22Rv1 (cell line): ENCODE measurements around the gene KLHDC4.
"Not testable (repeated sequence)": the region's sequence is repeated elsewhere in the genome, so short reads cannot be mapped to it uniquely, and the experiment has no call there.

Experiments
- H3K27ac ChIP-seq: fragments of 450-650 bp; 2 replicates; pipeline ENCODE4 v1.5.1; 2017
- ZFX ChIP-seq: fragments of 450-650 bp; IDR thresholded peaks from 2 replicates; pipeline ENCODE4 v1.6.1; 2017; ENCODE audit warnings: antibody characterized with exemption, borderline replicate concordance
- TF ChIP-seq, protein P1 (sequence below): fragments of 450-650 bp; IDR thresholded peaks from 2 replicates; pipeline ENCODE4 v1.5.1; 2017; ENCODE audit warnings: mild to moderate bottlenecking

Gene KLHDC4

DNA sequence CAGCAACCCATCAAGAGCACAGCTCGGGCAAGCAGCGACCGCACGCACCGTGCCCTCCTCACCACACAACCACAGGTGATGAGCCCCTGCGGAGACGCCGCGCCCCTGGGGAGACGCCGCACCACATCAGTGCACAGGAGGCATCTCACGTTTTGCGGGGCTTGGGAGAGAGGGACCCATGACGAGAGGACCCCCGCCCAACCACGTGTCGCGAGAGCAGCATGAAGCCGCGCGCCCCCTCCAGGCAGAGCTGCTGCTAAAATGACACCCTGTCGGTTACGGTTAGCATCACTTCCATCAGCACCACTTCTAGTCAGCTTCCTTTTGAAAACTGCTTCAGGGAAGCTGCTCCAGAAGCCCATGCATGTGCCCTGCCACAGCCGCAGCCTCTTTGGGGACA is 45.3 kb downstream of the KLHDC4 start:
- TF ChIP-seq, protein P1, sequence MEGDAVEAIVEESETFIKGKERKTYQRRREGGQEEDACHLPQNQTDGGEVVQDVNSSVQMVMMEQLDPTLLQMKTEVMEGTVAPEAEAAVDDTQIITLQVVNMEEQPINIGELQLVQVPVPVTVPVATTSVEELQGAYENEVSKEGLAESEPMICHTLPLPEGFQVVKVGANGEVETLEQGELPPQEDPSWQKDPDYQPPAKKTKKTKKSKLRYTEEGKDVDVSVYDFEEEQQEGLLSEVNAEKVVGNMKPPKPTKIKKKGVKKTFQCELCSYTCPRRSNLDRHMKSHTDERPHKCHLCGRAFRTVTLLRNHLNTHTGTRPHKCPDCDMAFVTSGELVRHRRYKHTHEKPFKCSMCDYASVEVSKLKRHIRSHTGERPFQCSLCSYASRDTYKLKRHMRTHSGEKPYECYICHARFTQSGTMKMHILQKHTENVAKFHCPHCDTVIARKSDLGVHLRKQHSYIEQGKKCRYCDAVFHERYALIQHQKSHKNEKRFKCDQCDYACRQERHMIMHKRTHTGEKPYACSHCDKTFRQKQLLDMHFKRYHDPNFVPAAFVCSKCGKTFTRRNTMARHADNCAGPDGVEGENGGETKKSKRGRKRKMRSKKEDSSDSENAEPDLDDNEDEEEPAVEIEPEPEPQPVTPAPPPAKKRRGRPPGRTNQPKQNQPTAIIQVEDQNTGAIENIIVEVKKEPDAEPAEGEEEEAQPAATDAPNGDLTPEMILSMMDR: no peak
- no peak for TF ChIP-seq ZFX
- no peak overlapping the region for H3K27ac ChIP-seq

DNA sequence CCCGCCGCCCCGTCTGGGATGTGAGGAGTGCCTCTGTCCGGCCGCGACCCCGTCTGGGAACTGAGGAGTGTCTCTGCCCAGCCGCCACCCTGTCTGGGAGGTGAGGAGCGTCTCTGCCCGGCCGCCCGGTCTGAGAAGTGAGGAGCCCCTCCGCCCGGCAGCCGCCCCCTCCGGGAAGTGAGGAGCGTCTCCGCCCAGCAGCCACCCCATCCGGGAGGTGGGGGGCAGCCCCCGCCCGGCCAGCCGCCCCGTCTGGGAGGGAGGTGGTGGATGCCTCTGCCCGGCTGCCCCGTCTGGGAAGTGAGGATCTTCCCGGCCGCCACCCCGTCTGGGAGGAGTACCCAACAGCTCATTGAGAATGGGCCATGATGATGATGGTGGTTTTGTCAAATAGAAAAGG is 47.0 kb downstream of the KLHDC4 start:
- not testable (repeated sequence) for H3K27ac ChIP-seq

DNA sequence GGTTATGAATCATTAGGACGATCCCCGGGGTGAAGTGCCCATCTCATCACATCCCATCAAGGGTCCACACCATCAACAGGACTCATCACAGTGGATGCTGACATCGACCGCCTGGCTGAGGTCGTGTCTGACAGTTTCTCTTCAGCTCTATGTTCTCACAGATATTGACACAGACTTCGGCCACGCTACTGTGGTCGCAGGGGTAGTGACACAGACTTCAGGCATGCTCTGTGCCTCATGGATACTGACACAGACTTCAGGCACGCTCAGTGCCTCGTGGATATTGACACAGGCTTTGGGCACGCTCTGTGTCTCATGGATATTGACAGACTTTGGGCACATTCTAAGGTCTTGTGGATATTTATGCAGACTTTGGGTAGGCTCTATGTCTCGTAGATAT is 50.1 kb downstream of the KLHDC4 start:
- TF ChIP-seq, protein P1: no peak
- no peak for TF ChIP-seq ZFX
- H3K27ac ChIP-seq: no peak overlapping the region

DNA sequence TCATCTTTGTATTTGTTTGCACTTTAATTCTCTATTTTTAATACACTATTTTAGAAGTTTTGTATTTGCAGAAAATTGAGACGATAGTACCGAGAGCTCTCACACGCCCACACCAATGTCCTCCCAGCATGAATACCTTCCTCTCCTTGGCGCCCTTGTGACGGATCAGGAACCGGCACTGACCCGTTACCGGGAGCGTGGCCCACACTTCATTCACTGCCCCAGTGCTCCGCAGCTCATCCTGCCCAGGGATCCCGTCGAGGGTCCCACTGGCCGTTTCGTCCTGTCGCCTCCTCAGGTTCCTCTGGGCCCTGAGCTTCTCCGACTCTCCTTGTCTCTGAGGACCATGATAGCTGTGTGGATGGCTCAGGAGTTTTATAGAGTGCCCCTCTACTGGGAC is 50.6 kb downstream of the KLHDC4 start:
- no peak overlapping the region for H3K27ac ChIP-seq
- TF ChIP-seq ZFX: no peak
- TF ChIP-seq, protein P1: no peak

DNA sequence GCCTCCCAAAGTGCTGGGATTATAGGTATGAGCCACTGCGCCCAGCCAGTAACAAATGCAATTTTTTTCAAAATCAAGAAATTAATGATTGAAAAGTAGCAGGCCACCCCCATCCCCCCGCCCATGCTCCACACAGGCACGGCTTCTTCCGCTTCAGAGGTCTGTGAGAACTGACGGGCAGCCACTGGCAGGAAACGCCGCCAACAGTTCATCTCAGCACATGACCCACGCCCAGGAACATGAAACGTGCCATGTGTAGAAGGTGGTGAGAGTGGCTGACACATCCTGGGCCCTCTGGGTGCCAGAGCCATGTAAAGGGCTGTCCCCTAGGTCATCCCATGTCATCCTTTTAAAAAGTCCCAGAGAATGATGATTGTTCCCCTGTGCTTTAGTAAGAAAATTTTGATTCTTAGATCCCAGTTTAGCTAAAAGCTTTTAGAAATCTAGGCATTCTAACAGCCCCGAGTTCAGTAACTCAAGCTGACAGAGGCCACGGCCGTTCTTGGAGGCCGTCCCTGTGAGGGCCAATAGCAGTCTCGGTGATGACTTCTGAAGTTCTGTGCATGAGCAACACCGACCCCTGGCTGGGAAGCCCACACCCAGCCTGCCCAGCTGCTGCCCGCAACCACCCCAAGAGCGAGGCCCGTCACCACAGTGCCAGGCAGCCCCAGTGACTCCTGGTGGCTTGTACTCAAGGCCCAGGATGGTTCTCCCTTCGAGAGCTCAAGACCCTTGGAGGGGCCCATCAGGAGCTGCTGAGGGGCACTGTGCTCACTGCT is 52.1 kb downstream of the KLHDC4 start:
- H3K27ac ChIP-seq: no peak overlapping the region
- TF ChIP-seq, protein P1: no peak
- no peak for TF ChIP-seq ZFX

DNA sequence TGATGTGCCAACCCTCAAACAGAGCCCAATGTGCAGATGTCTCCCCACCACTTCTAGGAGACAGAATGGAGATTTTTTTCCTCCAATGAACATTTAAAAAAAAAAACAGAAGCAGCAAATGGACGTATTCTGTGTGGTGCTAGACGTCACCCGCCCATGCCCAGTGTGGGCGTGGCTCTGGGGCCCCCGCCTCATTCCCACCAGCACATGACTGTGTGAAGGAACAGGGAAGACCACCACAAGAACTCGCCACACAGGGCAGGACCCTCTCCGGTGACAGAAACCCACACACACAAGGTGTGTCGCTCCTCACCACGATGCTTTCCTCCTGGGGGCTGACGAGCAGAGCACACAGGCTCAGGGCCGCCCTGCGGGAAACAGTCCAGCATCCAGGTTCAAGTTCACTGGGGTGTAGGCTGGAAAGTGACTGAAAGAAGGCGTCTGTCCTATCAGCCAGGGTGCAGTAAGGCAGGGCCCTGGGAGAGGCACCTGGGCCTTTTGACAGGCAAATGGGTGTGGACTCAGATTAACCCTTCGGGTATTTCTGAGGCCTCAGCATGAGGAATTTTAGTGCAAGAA is 53.5 kb downstream of the KLHDC4 start:
- TF ChIP-seq ZFX: no peak
- TF ChIP-seq, protein P1: no peak
- no peak overlapping the region for H3K27ac ChIP-seq

DNA sequence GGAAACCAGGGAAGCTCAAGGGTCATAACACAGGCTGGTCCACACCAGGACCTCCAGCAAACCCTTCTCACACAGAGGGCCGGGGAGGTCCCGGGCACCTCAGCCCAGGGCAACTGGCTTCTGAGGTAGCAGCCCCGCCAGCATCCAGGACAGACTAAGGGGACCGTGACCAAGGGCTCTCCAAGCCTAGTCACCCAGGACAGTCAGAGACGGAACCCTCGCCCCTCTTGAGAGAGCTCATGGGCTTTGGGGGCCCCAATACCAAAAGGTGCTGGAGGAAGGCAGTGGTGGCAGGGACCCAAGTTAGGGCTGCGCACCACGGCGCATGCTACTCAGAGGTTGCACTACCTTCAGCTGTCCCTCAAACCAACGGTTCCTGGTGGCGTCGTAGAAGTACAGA is 54.9 kb downstream of the KLHDC4 start:
- TF ChIP-seq ZFX: no peak
- TF ChIP-seq, protein P1: no peak
- H3K27ac ChIP-seq: no peak overlapping the region
